NOMO-1 treated with DMSO at 0.1 percent for 48 hours (cell line): ENCODE results near the gene TMEM131.

ENCODE experiments used
- DNase-seq: peaks from one replicate; lab custom pipeline; 2025; ENCODE audit not compliant: unreplicated experiment; lab: John Stamatoyannopoulos, UW

TMEM131 gene

GRCh38 chr2:97741686-97742085 lies 254.1 kb downstream of the TMEM131 start:
- DNase-seq, result no peak

- DNase-seq, result no peak
These were observed 254.5 kb downstream of the TMEM131 start for GRCh38 chr2:97741251-97741650.

GRCh38 chr2:97740590-97741182 lies 255.1 kb downstream of the TMEM131 start:
- peak; percentile 35 for DNase-seq

- DNase-seq, result no peak
These were observed 255.9 kb downstream of the TMEM131 start for GRCh38 chr2:97739893-97740245.

GRCh38 chr2:97739020-97739892 lies 256.5 kb downstream of the TMEM131 start:
- DNase-seq, result no peak

- DNase-seq, result no peak
These were observed 257.3 kb downstream of the TMEM131 start for GRCh38 chr2:97738179-97739019.

- DNase-seq, result no peak
These were observed 258.1 kb downstream of the TMEM131 start for GRCh38 chr2:97737421-97738178.

GRCh38 chr2:97736608-97737330 lies 259.0 kb downstream of the TMEM131 start:
- DNase-seq, result no peak

GRCh38 chr2:97736185-97736584 lies 259.6 kb downstream of the TMEM131 start:
- DNase-seq, result no peak

GRCh38 chr2:97735161-97735561 lies 260.6 kb downstream of the TMEM131 start:
- no peak for DNase-seq

- DNase-seq, result no peak
These were observed 261.4 kb downstream of the TMEM131 start for GRCh38 chr2:97734061-97735051.

GRCh38 chr2:97733341-97734035 lies 262.3 kb downstream of the TMEM131 start:
- DNase-seq, result no peak

GRCh38 chr2:97732436-97733340 lies 263.1 kb downstream of the TMEM131 start:
- DNase-seq, result no peak

GRCh38 chr2:97731274-97732020 lies 264.3 kb downstream of the TMEM131 start:
- DNase-seq, result no peak

GRCh38 chr2:97730245-97730644 lies 265.5 kb downstream of the TMEM131 start:
- no peak for DNase-seq

GRCh38 chr2:97728091-97728731 lies 267.5 kb downstream of the TMEM131 start:
- DNase-seq, result no peak
